Gastrocnemius medialis (tissue), 4 donors: ENCODE data around the gene EEIG1.

Source experiments
- CTCF ChIP-seq, 5 experiments: fragments of 450-650 bp in 3 of 5; fragments of 200-600 bp in 2 of 5; sonication (generic) in 2 of 5; IDR thresholded peaks in 4 of 5; conservative IDR thresholded peaks in 1 of 5; 1 replicate in 4 of 5; 2 replicates in 1 of 5; pipeline ENCODE4 v1.5.1; 2016 to 2019; ENCODE audit warnings: antibody characterized with exemption in 5 of 5, mild to moderate bottlenecking in 3 of 5, moderate library complexity in 3 of 5
- POLR2A ChIP-seq, 2 donors: fragments of 450-650 bp; IDR thresholded peaks; one replicate each; pipeline ENCODE4 v1.6.1; 2017; ENCODE audit warnings: antibody characterized with exemption in 2 of 2, mild to moderate bottlenecking in 2 of 2, moderate library complexity in 2 of 2

GRCh38 chr9:128025736-128026135 is 44.9 kb upstream of the EEIG1 start:
- TF ChIP-seq CTCF (IDR thresholded peaks at IDR 0.05 in 4 of 5, conservative IDR thresholded peaks at IDR 0.05 in 1 of 5) (no peak), POLR2A (IDR thresholded peaks at IDR 0.05) (no peak)
